Thyroid gland (tissue), 4 donors: Measurements from ENCODE around the gene EFCAB8.

Source experiments
- CTCF ChIP-seq, 6 experiments: fragments of 200-600 bp in 3 of 6; fragments of 450-650 bp in 3 of 6; sonication (generic) in 3 of 6; IDR thresholded peaks; one replicate each; pipeline ENCODE4 v1.5.1; 2016 to 2019; ENCODE audit warnings: antibody characterized with exemption in 6 of 6, mild to moderate bottlenecking in 2 of 6, inconsistent platforms in 1 of 6, moderate library complexity in 1 of 6
- POLR2A ChIP-seq, 2 donors: fragments of 450-650 bp; IDR thresholded peaks; one replicate each; pipeline ENCODE4 v1.6.1; 2017; ENCODE audit warnings: antibody characterized with exemption in 2 of 2, mild to moderate bottlenecking in 2 of 2, moderate library complexity in 1 of 2

- no peak for TF ChIP-seq CTCF (IDR thresholded peaks at IDR 0.05)
- TF ChIP-seq POLR2A (IDR thresholded peaks at IDR 0.05), result no peak
Observed at GRCh38 chr20:32966881-32967781, 108.4 kb downstream of the EFCAB8 start.
